Measurements from ENCODE around the gene PCDHGA4.
"Not testable (repeated sequence)": the region's sequence is repeated elsewhere in the genome, so short reads cannot be mapped to it uniquely, and the experiment has no call there.

The PCDHGA4 gene

DNA sequence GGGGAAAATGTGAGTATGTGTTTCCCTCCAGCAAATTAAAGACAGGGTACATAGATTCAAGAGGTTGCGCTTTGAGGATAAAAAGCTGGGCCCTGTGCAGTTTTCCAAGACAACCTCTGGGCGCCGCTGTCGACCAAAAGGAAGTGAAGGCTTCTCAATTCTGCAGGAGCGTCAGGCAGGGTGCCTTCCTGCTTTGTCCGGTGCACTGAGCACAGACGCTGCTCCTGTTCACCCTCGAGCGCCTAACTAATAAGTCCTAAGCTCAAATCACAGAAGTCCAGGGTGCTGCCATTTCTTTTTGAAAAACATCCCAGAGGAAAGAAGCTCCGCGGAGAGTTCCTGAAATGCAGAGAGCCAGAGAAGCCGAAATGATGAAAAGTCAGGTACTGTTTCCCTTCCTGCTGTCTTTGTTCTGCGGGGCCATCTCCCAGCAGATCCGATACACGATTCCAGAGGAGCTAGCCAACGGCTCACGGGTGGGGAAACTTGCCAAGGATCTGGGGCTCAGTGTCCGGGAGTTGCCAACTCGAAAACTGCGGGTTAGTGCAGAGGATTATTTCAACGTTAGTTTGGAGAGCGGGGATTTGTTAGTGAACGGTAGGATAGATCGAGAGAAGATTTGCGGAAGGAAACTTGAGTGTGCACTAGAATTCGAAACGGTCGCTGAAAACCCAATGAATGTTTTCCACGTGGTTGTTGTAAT lies 4.8 kb upstream of the PCDHGA4 start, which contains the start of gene PCDHGB1:
Gene PCDHGB1, plus strand, starts transcription at position 183 of the 703 bp plus-strand sequence. Its CDS starts 162 bp downstream, at position 345.
- DNase-seq (ENCODE audit: low read depth): no peak

DNA sequence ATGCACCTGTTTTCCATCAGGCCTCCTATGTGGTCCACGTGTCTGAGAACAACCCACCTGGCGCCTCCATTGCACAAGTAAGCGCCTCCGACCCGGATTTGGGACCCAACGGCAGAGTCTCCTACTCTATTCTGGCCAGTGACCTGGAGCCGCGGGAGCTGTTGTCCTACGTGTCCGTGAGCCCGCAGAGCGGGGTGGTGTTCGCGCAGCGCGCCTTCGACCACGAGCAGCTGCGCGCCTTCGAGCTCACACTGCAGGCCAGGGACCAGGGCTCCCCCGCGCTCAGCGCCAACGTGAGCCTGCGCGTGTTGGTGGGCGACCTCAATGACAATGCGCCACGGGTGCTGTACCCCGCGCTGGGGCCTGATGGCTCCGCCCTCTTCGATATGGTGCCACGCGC lies 3.2 kb upstream of the PCDHGA4 start:
- DNase-seq (ENCODE audit: low read depth): no peak

GRCh38 chr5:141355641-141356040 lies 820 bp downstream of the PCDHGA4 start:
- DNase-seq (ENCODE audit: low read depth): no peak

- DNase-seq (ENCODE audit: low read depth): no peak
These were observed 1.3 kb downstream of the PCDHGA4 start for GRCh38 chr5:141356133-141356532.

DNA sequence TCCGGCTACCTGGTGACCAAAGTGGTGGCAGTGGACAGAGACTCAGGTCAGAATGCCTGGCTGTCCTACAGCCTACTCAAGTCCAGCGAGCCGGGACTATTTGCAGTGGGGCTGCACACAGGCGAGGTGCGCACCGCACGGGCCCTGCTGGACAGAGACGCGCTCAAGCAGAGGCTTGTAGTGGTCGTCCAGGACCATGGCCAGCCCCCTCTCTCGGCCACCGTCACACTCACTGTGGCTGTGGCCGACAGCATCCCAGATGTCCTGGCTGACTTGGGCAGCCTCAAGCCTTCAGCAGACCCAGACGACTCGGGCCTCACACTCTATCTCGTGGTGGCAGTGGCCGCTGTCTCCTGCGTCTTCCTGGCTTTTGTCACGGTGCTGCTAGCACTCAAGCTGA lies 2.1 kb downstream of the PCDHGA4 start:
- DNase-seq (ENCODE audit: low read depth): no peak

DNA sequence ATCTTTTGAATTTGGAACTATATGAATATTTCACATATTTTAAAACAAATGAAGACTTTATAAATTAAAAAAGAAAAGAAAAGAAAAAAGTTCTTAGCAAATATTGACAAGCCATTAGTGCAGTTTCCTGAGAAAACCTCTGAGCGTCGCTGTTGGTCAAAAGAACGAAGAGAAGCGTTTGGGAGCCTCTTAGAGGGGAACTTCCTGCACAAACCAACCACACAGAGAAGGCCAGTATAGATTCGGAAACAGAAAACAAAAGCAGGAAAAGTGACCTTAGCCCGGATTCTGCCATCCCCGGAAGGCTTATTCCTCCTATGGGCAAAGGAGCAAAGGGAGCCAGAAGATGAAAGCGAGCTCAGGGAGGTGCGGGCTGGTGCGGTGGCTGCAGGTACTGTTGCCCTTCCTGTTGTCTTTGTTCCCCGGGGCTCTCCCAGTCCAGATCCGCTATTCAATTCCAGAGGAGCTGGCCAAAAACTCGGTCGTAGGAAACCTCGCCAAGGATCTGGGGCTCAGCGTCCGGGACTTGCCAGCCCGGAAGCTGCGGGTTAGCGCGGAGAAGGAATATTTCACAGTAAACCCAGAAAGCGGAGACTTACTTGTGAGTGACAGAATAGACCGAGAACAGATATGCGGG lies 5.1 kb downstream of the PCDHGA4 start, which contains the start of gene PCDHGB2:
Gene PCDHGB2, plus strand, starts transcription at position 205 of the 637 bp plus-strand sequence. Its CDS starts 142 bp downstream, at position 347.
- DNase-seq (ENCODE audit: low read depth): no peak

DNA sequence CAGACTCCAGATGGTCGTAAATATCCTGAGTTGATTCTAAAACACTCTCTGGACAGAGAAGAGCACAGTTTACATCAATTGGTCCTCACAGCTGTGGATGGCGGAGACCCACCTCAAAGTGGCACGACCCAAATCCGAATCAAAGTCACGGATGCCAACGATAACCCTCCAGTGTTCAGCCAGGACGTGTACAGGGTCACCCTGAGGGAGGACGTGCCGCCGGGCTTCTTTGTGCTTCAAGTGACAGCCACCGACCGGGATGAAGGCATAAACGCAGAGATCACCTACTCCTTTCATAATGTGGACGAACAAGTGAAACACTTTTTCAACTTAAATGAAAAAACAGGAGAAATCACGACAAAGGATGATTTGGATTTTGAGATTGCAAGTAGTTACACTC lies 5.9 kb downstream of the PCDHGA4 start:
- no peak for DNase-seq (ENCODE audit: low read depth)

- DNase-seq (ENCODE audit: low read depth): no peak
These were observed 7.9 kb downstream of the PCDHGA4 start for GRCh38 chr5:141362719-141363118.

DNA sequence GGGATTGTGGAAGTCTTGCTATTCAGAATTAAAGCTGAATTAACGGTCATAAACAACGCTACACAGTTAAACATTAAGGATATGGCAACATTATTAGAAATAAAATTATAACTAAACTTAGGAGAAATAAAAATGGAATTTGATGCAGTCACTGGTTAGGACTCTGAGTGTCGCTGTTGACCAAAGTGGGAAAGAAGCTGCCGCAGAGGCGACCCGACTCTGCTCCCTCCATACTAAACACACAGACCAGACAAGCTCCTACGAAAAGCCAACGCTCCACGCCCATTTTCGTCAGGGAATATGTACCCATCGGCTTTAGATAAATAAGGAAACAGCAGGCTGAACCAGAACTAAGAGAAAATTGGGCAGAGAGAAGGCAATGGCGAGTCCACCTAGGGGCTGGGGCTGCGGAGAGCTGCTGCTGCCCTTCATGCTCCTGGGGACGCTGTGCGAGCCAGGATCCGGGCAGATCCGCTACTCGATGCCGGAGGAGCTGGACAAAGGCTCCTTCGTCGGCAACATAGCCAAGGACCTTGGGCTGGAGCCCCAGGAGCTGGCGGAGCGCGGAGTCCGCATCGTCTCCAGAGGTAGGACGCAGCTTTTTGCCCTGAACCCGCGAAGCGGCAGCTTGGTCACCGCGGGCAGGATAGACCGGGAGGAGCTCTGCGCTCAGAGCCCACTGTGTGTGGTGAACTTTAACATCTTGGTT lies 9.3 kb downstream of the PCDHGA4 start, which contains the start of gene PCDHGA5:
Gene PCDHGA5, plus strand, starts transcription at position 211 of the 709 bp plus-strand sequence. Its CDS starts 169 bp downstream, at position 380.
- no peak for DNase-seq (ENCODE audit: low read depth)

DNA sequence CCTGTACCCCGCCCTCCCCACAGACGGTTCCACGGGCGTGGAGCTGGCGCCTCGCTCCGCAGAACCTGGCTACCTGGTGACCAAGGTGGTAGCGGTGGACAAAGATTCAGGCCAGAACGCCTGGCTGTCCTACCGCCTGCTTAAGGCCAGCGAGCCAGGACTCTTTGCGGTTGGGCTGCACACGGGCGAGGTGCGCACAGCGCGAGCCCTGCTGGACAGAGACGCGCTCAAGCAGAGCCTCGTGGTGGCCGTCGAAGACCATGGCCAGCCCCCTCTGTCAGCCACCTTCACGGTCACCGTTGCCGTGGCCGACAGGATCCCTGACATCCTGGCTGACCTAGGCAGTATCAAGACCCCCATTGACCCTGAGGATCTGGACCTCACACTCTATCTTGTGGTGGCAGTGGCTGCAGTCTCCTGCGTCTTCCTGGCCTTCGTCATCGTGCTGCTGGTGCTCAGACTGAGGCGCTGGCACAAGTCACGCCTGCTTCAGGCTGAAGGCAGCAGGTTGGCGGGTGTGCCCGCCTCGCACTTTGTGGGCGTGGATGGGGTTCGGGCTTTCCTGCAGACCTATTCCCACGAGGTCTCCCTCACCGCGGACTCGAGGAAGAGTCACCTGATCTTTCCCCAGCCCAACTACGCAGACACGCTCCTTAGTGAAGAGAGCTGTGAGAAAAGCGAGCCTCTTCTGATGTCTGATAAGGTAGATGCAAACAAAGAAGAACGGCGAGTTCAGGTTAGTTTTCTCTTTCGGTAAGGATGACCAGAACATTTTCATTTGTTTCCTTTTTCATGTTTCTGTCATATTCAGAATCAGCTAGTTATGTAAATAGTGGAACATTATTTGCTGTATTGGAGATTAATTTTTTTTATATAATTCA lies 11.4 kb downstream of the PCDHGA4 start:
- no peak for DNase-seq (ENCODE audit: low read depth)

GRCh38 chr5:141369994-141370848 lies 15.4 kb downstream of the PCDHGA4 start, which contains the start of gene PCDHGB3:
PCDHGB3 (plus strand) TSS chr5:141370242; CDS start chr5:141370395, 153 bp downstream.
- no peak for DNase-seq (ENCODE audit: low read depth)

GRCh38 chr5:141371572-141372475 lies 17.0 kb downstream of the PCDHGA4 start:
- no peak for DNase-seq (ENCODE audit: low read depth)

- no peak for DNase-seq (ENCODE audit: low read depth)
These were observed 19.0 kb downstream of the PCDHGA4 start, which contains the start of gene PCDHGA6 for GRCh38 chr5:141373673-141374317. PCDHGA6 (plus strand) TSS chr5:141373891; CDS start chr5:141374084, 193 bp downstream.

DNA sequence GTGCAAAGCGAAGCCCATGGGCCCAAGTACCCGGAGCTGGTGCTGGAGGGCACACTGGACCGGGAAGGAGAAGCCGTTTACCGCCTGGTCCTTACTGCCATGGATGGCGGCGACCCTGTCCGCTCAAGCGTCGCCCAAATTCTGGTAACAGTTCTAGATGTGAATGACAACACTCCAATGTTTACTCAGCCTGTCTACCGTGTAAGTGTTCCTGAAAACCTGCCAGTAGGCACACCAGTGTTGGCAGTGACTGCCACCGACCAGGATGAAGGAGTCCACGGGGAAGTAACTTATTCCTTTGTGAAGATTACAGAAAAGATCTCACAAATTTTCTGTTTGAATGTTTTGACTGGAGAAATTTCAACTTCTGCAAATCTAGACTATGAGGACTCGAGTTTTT lies 19.8 kb downstream of the PCDHGA4 start:
- no peak for DNase-seq (ENCODE audit: low read depth)

GRCh38 chr5:141375444-141376155 lies 20.8 kb downstream of the PCDHGA4 start:
- DNase-seq (ENCODE audit: low read depth): not testable (repeated sequence)

DNA sequence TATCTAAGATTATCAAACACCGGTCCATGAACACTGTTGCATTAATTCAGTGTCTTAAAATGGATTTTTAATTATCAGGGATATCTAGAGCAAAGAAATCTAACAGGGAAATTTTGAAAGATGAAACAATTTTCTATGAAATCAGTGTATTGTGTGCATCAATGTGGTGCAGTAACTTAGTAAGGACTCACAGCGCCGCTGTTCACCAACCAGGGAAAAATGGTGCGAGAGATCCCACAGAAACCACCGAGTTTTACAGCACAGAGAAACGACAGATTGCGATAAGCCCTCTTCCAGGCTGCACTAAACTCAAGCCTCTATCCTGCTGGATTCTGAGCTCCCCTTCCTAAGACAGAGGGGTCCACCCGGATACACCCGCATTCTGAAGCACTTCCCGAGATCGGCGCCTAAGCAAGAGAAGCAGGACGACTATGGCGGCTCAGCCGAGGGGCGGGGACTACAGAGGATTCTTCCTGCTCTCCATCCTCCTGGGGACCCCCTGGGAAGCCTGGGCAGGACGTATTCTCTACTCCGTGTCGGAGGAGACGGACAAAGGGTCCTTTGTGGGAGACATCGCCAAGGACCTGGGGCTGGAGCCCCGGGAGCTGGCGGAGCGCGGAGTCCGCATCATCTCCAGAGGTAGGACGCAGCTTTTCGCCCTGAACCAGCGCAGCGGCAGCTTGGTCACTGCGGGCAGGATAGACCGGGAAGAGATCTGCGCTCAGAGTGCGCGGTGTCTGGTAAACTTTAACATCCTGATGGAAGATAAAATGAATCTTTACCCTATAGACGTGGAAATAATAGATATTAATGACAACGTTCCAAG lies 27.9 kb downstream of the PCDHGA4 start, which contains the start of gene PCDHGA7:
Gene PCDHGA7, plus strand, starts transcription at position 274 of the 826 bp plus-strand sequence. Its CDS starts 158 bp downstream, at position 432.
- DNase-seq (ENCODE audit: low read depth): no peak

- no peak for DNase-seq (ENCODE audit: low read depth)
These were observed 28.5 kb downstream of the PCDHGA4 start for GRCh38 chr5:141383345-141383744.

Data from HS-27A (cell line).